ENCODE results near the gene PHC3. TPM values are rescaled to one million over a fixed set of nuclear protein-coding genes. Genes with fewer than 3 reads are reported as not detected.

The PHC3 gene
- total and polyA plus RNA-seq, 2 experiments from 2014 or later, result 17.5 to 72.2 TPM

DNA sequence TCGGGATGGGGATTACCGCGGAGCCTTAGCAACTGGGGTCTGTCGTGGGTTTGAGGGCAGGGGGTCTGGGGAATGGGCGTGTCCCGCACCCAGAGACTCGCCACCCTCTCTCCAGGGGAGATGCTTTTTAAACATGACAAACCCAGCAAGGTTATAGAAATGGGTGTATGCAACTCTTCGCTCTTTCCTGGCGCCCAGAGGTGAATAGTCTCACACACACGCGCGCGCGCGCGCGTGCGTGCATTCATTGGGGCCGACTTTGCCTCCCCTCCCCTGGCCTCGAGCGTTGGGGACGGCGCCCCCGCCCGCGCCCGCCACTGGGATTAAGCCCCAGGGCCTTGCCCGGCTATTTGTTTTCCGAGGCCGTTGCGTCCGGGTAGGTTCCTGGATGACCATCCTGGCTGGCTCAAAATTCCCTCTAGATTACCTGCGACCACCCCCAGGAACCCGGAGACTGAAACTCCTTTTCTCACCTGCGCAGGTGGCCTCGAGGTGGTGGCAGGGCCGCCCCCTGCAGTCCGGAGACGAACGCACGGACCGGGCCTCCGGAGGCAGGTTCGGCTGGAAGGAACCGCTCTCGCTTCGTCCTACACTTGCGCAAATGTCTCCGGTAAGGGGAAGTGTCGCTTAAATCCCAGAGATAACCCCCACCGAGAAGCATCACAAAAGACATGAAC is 143.0 kb downstream of the PHC3 start:
- Histone ChIP-seq H3K9ac (no peak overlapping the region), H3K4me2 (ENCODE audit: unreplicated experiment) (peak overlapping the region; percentile 50), H2AFZ (peak overlapping the region; percentile 54), H3F3A (ENCODE audit: insufficient read depth) (no peaks in the 10 kb centered on the region), H3K4me1 (ENCODE audit: insufficient read depth) (no peaks in the 10 kb centered on the region), H3K9me3 (ENCODE audit: low read depth) (no peaks in the 10 kb centered on the region), H3K79me2 (ENCODE audit: insufficient read depth) (no peaks in the 10 kb centered on the region), H3K27ac (no peak overlapping the region), H3K27me3 (replicated peaks; ENCODE audit: insufficient read depth) (peaks cover 41% of the 10 kb centered on the region), H3K4me3 (peak overlapping the region; percentile 60), H3K36me3 (ENCODE audit: low read depth) (no peaks in the 10 kb centered on the region), H3K9me2 (ENCODE audit: insufficient read depth) (no peaks in the 10 kb centered on the region), H4K20me1 (ENCODE audit: insufficient read depth) (no peaks in the 10 kb centered on the region)
- in situ Hi-C loops (cut with MboI), result no loop called here
- WGBS, 2 experiments (ENCODE audit: low coverage in 1 of 2, low lambda C conversion rate in 2 of 2, missing lambda C conversion rate in 2 of 2), result 9 to 13% methylated on average over 51 of the region's 51 CpGs
- peak; percentile 25 for DNase-seq
- TF ChIP-seq EZH2phosphoT487 (IDR thresholded peaks at IDR 0.05; ENCODE audit: insufficient read depth, low read depth), result no peak
- TF ChIP-seq EZH2 (IDR thresholded peaks at IDR 0.05; ENCODE audit: insufficient read depth, poor library complexity, severe bottlenecking), result no peak

Small RNA genes lying within 50 kb of the gene (small RNA-seq; reads per million reads assigned to genes)
- gene RNU4-38P (ENCODE audit: low read depth, low replicate concordance) (not detected), gene RNU6-315P (ENCODE audit: low read depth, low replicate concordance) (not detected)

Other genes starting within 250 kb of the PHC3 start
- 34.0 and 39.4 TPM in 2 replicates for gene SEC62, start 214.9 kb downstream of the PHC3 start, total RNA-seq (2014; rRNA removed; shearing (Covaris generic))
- 185 and 193 TPM in 2 replicates for gene SEC62, start 214.9 kb downstream of the PHC3 start, polyA plus RNA-seq (2016; fragmentation: Nextera tagmentation; extraction: Ambion mirVana)
- gene GPR160, start 143.7 kb downstream of the PHC3 start, total RNA-seq (2014; rRNA removed; shearing (Covaris generic)), result 0.13 and 0.76 TPM in 2 replicates
- gene GPR160, start 143.7 kb downstream of the PHC3 start, polyA plus RNA-seq (2016; fragmentation: Nextera tagmentation; extraction: Ambion mirVana), result 0.44 and 0.73 TPM in 2 replicates
- gene PRKCI, start 40.7 kb upstream of the PHC3 start, total RNA-seq (2014; rRNA removed; shearing (Covaris generic)), result 46.9 and 47.7 TPM in 2 replicates
- 33.0 and 33.5 TPM in 2 replicates for gene PRKCI, start 40.7 kb upstream of the PHC3 start, polyA plus RNA-seq (2016; fragmentation: Nextera tagmentation; extraction: Ambion mirVana)
- gene SKIL, start 176.0 kb upstream of the PHC3 start, total RNA-seq (2014; rRNA removed; shearing (Covaris generic)), result 39.1 and 53.2 TPM in 2 replicates
- gene SKIL, start 176.0 kb upstream of the PHC3 start, polyA plus RNA-seq (2016; fragmentation: Nextera tagmentation; extraction: Ambion mirVana), result 27.9 and 28.6 TPM in 2 replicates
- 81.9 and 95.9 TPM in 2 replicates for gene CLDN11, start 237.1 kb upstream of the PHC3 start, total RNA-seq (2014; rRNA removed; shearing (Covaris generic))
- 84.5 and 84.9 TPM in 2 replicates for gene CLDN11, start 237.1 kb upstream of the PHC3 start, polyA plus RNA-seq (2016; fragmentation: Nextera tagmentation; extraction: Ambion mirVana)

Measured in GM23248 (cell line).